Daoy (cell line): Measurements from ENCODE around the gene PNMA8C. TPM values are rescaled to one million over a fixed set of nuclear protein-coding genes. Genes with fewer than 3 reads are reported as not detected.
"Not testable (repeated sequence)": the region's sequence is repeated elsewhere in the genome, so short reads cannot be mapped to it uniquely, and the experiment has no call there.

Source experiments
- DNase-seq: peaks from one replicate; pipeline ENCODE4 v3.0.0-alpha.2; 2015; ENCODE audit warnings: low read depth
- total RNA-seq: library from RNA; depleted of rRNA; stranded (reverse); fragments of >200 nt; shearing (Covaris generic); gene quantifications from 2 replicates; pipeline ENCODE4 v1.2.3, GENCODE V29; 2014

Gene PNMA8C
- total RNA-seq, 1 experiment from 2014 or later = not detected

DNA sequence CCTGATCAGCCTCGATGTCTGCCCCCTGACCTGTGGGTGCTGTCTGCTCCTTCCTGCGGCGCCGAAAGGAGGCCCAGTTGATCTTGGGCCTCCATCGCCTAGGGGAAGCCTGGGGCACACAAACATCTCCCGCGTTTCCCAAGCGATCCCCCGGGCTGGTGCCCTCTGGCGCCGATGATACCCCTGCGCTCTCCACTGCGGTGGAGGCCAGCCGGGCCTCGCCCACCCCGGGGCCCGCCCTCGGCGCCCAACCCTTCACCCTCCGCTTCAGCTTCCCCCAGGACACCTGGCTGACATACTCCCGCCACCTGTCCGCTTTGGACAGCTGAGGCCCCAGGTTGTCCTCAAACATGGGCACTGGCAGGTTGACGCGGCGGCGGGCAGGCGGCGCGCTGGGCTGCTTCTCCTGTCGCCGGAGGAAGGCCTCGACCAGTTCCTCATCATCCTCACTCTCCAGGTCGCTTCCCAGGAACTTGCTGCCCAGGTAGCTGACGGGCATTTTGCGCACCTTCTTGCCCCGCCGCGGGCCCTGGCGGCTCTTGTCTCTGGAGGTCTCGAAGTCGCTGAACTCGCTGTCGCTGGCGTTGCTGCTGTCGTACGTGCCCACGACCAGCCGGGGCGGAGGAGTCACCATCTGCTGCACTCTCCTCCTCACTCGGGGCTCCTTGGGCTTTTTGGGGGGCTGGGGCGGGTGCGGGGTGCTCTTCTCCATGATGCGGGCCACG, 16.6 kb downstream of the PNMA8C start:
- DNase-seq = no peak

DNA sequence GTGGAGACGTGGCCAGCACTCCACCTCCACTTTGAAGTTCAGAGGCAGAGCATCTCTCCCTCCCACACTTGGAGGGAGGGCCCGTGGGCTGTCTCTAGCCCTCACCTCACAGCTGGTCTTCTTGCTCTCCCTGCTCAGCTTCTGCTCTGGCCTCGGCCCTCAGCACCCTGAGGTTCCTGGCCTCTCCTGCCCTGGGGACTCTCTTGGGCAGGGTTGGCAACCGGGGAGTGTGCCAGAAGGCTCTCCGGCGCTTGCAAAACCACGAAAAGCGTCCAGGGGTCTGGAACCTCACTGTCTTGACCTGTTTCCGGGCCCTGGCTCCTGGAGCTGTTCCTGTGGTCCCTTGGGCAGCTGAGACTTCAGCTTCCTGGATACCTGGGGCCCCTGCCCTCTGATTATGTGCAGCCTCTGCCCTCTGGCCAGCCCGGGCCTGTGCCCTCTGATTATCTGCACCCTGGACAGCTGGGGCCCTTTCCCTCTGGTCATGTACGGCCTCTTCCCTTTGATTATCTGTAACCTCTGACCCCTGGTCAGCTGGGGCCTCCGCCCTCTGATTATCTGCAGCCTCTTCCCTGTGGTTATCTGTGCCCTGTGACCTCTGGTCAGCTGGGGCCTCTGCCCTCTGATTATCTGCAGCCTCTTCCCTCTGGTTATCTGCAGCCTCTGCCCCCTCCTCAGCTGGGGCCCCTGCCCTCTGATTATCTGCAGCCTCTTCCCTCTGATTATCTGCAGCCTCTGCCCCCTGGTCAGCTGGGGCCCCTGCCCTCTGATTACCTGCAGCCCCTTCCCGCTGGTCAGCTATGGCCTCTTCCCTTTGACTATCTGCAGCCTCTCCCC, 17.4 kb downstream of the PNMA8C start:
- no peak for DNase-seq

DNA sequence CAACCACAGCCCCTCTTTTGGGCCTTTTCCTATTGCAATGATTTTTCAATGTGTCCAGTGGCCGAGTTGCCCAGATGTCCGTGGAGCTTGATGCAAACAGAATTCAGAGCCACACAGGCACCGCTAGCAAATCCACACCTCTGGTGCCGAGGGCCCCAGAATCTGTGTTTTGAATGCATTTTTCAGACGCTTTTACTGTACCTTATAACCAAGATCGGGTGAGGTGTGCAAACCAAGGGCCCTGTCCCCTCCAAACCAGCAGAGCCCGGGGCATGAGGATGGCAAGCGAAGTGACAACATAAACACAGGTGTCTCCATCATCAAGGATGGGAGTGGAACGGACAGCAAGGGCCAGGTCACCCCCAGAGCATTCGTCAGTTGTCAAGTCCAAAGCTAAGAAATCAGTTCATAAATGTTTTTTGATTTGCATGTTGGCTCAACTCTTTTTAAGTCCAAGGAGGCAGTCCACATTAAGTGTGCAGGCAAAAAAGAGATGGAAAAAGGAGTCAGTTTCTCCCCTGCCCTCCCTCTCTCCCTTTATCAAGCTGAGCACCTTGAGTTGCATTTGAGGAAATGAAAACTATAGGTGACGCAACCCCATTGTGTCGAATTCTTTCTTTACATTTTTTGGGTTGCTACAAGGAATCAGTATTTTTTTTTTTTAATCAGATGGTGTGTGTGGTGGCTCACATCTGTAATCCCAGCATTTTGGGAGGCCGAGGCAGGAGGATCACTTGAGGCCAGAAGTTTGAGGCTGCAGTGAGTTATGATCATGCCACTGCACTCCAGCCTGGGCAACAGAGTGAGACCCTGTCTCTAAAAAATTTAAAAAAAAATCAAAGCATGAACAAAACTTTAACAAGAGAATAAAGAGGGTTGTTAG, 18.3 kb downstream of the PNMA8C start:
- no peak for DNase-seq

DNA sequence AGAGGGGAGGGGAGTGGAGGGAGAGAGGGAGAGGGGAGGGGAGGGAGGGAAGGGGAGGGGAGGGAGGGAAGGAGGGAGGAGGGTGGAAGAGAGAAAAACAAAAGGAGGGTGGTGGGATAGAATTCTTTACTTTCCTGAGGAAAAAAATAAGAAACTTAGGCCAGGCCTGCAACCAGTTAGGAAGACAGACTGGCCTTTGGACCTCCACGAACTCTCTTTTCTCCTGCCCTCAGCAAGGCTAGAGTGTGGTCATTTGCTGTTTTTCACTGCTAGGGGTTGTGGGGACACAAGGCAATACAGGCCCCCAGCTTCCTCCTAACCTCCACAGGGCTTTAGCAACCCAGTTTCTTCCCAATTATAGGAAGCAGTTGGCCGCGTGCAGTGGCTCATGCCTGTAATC, 19.5 kb downstream of the PNMA8C start:
- no peak for DNase-seq

DNA sequence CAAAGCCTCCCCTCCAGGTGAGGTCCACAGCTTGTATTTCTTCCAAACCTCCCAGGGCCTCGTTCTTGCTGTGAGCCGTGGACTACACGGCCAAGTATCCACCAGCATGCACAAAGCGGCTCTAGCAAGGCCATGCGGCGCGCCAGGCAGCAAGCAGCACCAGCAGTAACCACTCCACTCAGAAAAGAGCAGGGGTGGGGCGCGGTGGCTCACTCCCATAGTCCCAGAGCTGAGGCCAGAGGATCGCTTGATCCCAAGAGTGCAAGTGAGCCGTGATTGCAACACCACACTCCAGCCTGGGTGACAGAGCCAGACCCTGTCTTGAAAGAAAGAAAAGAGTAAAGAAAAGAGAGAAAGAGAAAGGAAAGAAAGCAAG, 20.1 kb downstream of the PNMA8C start:
- DNase-seq = no peak

DNA sequence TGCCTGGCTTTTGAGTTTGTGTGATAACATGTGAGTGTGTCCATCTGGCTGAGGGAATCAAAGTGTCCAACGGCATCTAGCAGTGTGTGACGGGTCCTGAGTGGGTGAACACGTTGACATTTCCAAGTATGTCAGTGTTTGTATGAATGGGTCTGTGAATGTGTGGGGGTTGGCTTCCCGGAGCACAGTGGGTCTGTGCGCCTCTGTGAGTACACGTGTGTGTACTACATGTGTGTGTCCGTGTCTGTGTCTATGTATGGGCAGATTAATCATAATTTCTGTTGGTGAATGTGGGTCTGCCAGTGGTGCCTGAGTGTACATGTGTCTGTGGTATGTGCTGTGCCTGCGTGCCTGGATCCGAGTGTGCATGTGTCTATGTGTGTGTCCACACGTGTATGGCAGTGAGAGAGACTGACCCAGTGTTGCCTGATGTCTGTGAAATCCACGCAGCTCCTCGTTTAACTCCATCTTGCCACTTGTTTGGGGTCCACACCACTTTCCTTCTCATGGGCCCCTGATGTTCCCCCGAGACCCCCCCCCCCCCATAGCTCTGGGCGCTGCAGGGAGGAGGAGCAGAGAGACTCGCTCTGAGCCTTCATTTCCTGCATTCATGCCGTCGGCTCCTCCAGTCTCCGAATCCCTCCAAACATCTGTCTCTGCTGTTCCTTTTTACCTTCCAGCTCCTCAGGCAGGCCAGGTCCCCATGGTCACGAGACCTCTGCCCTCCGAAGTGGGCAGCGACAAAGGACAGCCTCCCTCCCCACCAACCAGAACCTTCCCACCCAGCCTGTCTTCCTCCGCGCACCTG, 20.7 kb downstream of the PNMA8C start:
- DNase-seq = no peak

DNA sequence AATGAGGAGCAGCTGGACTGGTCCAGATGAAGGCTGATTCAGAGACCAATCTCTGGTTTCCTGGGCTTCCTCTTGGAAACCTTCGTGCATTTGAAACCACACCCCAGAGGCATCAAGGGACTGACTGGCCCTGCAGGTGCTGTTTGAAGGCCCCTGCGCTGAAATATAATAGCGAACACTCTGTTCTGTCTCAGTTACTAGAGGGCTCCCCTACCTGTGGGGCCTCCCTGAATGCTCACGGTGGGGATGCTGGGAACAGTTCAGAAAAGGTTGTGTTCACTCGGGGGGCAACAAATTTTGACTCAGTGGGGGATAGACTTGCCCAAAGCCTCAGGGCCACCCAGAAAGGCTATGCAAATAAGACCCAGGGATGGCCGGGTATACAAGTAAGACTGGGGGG, 21.8 kb downstream of the PNMA8C start:
- no peak for DNase-seq

DNA sequence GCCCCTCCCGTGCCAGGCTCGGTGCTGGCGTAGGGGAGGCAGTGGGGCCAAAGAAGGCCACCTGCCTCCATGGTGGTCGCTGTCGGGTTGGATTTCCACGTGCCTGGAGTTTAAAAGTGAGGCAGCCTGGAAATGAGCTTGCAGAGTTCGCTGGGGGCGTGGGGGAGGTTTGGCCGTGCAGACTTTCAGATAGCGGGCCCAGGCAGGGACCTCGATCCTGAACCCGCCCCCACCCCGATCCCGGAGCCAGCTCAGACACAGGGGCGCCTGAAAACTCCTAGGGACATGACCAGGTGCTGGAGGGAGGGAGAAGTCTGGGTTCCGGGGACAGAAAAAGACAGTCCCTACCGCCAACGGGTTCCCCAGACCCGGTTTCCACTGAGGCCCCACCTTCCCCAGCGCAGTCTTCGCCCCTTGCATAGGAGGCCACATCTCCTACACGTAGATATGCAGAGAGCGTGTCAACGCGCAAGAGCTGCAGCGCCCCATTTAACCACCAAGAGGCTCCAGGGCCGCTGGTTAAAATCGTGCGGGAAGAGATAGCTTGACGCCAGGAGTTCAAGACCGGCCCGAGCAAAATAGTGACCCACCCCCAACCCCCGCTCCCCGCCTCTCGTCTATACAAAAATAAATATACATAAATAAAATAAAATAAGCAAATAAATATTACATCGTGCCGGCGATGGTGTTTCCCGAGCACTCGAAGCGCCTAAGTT, 23.8 kb downstream of the PNMA8C start:
- no peak for DNase-seq

DNA sequence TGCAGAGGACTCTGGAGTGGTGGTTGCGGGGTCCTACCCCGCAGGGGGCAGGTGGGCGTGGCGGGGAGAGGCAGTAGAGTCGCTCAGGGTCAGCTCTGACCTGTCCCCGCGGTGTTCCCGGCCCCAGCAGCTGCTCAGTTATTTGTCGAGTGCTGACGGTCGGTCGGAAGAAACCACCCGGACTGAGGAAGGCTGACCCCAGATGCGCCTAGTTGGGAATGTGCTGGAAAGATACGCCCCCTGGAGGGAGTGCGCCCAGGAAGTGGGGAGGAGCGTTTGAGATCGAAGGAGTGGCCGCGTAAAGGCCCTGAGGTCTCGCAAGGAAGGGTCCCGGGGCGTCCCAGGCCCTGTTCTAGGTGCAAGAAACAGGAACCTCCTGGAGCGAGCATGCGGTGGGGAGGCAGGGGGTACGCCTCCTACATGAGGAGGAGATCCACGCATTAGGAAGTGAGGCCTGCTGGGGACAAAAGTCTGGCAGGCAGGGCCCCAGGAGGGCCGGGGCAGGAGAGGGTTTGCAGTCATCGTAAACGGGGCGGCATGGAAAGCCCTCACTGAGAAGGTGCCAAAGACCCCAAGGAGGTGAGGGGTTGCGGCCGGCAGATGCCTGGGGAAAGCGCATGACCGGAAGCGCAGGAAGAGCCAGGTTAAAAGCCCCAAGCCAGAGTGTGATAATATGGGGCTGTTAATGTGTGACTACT, 24.5 kb downstream of the PNMA8C start:
- DNase-seq = no peak

DNA sequence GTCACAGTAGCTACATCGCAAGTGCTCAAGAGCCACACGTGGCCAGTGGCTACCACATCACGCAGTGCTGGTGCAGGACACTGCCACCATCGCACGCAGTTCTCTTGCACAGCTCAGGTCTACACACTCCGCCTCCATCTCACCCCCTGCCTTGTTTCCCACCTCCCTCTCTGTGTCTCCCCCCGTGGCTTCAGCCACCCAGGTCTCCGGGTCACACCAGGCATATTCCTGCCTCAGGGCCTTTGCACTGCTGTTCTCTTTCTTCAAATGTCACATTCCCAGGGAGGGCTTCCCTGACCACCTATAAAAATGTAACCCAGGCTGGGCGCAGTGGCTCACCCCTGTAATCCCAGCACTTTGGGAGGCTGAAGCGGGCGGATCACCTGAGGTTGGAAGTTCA, 26.0 kb downstream of the PNMA8C start:
- no peak for DNase-seq

DNA sequence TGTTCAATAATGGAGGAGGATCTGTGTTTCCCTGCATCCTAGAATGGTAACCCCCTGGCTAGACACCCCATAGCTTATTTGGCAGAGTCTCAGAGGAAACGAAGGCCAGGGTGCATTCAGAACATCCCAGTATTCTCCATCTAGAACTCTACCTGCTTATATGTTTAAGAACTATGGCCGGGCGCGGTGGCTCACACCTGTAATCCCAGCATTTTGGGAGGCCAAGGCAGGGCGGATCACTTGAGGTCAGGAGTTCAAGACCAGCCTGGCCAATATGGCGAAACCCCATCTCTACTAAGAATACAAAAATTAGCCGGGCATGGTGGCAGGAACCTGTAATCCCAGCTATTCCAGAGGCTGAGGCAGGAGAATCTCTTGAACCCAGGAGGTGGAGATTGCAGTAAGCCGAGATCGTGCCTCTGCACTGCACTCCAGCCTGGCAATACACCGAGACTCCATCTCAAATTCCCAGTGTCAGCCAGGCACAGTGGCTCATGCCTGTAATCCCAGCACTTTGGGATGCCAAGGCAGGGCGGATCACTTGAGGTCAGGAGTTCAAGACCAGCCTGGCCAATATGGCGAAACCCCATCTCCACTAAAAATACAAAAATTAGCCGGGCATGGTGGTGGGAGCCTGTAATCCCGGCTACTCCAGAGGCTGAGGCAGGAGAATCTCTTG, 30.8 kb downstream of the PNMA8C start:
- DNase-seq = not testable (repeated sequence)

DNA sequence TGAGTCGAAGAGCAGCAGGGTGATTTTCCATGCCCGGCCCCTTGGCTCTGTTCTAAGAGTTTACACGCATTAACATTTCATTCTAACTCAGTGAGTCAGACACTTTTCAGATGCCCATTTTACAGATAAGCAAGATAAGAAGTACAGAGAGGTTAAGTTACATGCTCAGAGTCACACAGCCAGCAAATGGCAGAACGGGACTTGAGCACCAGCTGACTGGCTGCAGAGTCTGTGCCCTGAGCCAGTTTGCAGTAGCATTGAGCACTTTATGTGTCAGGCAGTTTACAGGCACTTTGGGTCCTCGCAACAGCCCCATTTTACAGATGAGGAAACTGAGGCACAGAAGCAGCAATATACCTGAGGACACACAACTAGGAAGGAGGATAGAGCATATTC, 34.3 kb downstream of the PNMA8C start:
- DNase-seq = peak; percentile 39

DNA sequence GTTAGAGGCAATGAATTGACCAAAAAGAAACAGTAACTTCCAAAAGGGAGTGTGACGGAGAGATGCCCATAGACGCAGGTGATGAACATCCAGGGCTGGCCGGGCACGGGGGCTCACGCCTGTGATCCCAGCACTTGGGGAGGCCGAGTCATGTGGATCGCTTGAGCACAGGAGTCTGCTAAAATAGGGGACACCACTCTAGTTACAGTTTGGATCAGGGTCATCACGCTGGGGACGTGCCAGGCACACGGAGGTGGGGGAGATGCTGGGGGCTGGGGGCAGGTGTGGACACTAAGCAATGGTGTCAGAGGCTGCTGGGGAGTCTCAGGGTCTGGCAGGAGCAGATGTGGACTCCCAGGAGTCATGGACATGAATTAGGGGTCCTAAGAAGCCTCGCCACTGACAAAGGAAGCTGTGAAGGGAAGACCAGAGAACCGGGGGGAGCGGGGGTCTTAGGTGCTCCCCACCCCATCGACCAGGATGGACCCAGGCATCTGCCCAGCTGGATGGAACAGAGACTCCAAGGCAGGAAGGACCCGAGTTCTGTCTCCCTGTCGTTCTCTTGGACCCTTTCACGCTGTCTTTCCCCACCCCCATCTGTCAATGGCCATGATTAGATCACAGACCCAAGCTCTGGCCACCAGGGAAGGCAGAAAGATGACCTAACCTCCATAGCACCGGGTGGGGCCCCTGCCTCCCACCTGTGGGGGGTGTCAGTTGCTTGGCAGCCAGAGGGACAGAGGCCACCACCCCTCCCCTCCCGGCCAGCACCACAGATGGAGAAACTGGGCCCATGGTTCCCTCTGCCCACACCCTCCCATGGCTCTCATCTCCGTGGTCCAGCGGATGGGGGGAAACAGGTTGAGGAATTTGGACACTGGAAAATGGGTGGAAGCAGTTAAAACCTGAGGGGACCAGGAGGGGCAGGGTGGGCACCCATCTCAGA, 35.0 kb downstream of the PNMA8C start:
- no peak for DNase-seq

DNA sequence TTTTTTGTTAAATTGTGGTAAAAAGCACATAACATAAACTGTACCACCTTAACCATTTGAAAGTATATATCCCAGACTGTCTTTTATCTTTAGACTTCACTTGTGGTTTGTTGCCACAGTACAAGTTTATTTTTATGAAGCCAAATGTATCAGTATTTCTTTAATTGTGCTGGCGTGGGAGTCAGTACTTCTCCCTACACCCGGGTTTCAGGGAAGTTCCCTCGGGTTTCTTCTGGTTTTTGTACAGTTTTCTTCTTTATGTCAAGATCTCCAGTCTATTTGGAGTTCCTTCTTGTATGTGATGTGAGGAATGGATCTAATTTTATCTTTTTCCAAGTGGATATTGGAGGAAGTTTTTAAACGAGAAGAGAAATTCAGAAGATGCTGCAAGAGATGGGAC, 35.9 kb downstream of the PNMA8C start:
- no peak for DNase-seq

DNA sequence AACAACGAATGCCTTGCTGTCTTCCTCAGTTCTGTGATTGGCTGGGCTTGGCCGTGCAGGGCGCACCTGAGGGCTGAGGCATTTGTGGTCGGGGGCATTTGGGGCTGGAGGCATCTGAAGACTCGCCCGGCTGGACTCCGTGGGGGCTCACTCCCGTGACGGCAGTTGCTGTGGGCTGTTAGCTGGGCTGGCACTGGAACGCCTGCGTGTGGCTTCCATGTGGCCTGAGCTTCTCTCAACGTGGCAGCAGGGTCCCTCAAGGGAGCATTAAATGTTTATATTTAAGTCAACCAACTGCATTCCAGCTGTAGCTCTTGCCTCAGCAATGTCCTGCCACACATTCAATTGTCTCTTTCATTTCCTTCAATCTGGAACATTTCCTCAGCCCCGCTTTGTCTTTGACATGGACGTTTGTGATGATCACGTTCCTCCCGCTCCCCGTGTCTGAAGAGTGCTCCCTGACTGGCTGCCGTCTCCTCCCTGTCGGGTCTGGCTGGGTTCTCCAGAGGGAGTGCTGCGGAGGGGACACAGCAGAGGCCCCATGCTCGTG, 36.4 kb downstream of the PNMA8C start:
- DNase-seq = no peak

DNA sequence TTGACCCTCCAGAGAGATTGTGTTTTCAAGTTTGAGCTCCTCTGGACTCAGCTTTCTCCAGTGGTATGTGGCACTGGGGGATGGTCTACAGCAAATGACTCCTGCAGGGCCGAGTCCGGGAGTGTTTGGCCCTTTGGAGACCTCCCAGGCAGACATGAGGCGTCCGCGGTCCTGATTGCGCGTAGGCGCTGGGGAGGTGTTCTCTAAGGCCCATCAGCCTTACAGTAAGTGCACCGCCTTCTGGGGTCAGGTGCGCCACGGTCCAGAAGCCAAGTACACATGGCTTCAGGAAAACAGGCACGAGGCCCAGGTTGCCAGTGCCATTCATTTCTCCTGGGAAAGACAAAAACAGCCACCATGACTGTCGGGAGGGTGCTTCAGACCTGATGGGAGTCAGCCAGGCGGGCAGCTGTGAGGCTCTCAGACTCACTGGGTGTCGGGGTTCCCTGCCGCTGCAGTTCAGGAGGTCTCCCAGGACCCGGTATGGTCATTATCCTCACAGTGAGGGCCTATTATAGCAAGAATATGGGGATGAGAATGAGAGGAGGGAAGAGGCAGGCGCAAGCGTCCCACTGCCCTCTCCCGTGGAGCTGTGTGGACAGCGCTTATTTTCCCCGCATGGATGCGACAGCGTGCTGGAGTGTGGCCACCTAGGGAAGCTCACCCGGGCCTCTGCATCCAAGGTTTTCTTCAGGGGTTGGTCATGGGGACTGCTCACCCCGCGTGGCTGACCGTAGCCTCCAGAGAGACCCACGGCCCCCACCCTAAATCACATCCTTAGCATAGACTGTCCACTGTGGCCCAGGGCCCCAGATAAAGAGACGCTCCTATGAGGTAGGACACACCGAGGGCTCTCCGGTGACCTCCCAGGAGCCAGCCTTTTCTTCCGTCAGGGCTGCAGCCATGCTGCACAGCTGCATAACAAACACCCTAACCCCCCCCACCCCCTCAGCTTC, 37.2 kb downstream of the PNMA8C start:
- DNase-seq = no peak

DNA sequence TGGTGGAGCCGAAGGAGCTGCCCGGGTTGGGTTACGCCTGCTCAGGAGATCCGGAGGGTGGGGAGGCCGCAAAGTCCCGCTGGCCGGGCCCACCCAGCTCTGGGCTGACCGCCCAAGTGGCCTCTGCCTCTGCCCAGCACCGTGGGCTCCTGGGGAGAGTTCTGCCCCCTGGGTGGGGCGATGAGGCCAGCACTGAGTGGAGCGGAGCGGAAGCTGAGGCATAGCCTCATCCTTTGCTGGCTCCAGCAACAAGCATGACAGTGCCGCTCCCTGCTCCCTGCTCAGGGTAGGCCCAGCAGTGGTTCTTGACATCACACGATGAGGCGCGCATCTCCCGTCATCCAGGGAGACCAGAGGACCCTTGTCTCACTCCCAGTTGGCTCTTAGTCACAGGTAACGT, 37.9 kb downstream of the PNMA8C start:
- DNase-seq = no peak
